KMS-11 (cell line): ENCODE measurements around the gene PHACTR3.

ENCODE experiments used
- H2AFZ ChIP-seq: fragments of 200-600 bp; sonication (generic); 2 replicates; pipeline ENCODE4 v1.6.1; 2016; ENCODE audit warnings: antibody characterized with exemption, mixed run types, low read depth
- H3K27ac ChIP-seq: fragments of 200-600 bp; sonication (generic); 2 replicates; pipeline ENCODE4 v1.6.1; 2016; ENCODE audit warnings: mild to moderate bottlenecking, mixed run types
- H3K27me3 ChIP-seq: fragments of 200-600 bp; sonication (generic); 2 replicates; pipeline ENCODE4 v1.6.1; 2017; ENCODE audit warnings: mild to moderate bottlenecking, low read depth, mixed run types, moderate library complexity; ENCODE audit not compliant: insufficient read depth
- H3K36me3 ChIP-seq: fragments of 200-600 bp; sonication (generic); 2 replicates; pipeline ENCODE4 v1.6.1; 2017; ENCODE audit warnings: mild to moderate bottlenecking, mixed run types; ENCODE audit not compliant: insufficient read depth
- H3K4me1 ChIP-seq: fragments of 200-600 bp; sonication (generic); 2 replicates; pipeline ENCODE4 v1.6.1; 2016; ENCODE audit warnings: mild to moderate bottlenecking, low read depth, mixed run types; ENCODE audit not compliant: poor library complexity, severe bottlenecking
- H3K4me2 ChIP-seq: fragments of 200-600 bp; sonication (generic); 2 replicates; pipeline ENCODE4 v1.7.0; 2016; ENCODE audit warnings: mild to moderate bottlenecking, mixed run types
- H3K4me3 ChIP-seq: fragments of 200-600 bp; sonication (generic); IDR thresholded peaks from 2 replicates; pipeline ENCODE4 v1.6.1; 2017; ENCODE audit warnings: low read depth, low read length, mixed read lengths; ENCODE audit not compliant: insufficient read depth
- H3K79me2 ChIP-seq: fragments of 200-600 bp; sonication (generic); 2 replicates; pipeline ENCODE4 v1.6.1; 2016; ENCODE audit warnings: low read depth, mixed run types; ENCODE audit not compliant: insufficient read depth
- H3K9ac ChIP-seq: fragments of 200-600 bp; sonication (generic); 2 replicates; pipeline ENCODE4 v1.6.1; 2016; ENCODE audit warnings: mild to moderate bottlenecking, mixed run types
- H4K20me1 ChIP-seq: fragments of 200-600 bp; sonication (generic); 2 replicates; pipeline ENCODE4 v1.6.1; 2016; ENCODE audit warnings: mild to moderate bottlenecking, mixed run types; ENCODE audit not compliant: insufficient read depth
- TF ChIP-seq, protein P1 (sequence below): fragments of 200-600 bp; sonication (generic); conservative IDR thresholded peaks from 2 replicates; pipeline ENCODE4 v1.6.1; 2017; ENCODE audit warnings: low read depth, mild to moderate bottlenecking, antibody characterized with exemption, low read length, moderate library complexity, mixed read lengths

PHACTR3 gene

DNA sequence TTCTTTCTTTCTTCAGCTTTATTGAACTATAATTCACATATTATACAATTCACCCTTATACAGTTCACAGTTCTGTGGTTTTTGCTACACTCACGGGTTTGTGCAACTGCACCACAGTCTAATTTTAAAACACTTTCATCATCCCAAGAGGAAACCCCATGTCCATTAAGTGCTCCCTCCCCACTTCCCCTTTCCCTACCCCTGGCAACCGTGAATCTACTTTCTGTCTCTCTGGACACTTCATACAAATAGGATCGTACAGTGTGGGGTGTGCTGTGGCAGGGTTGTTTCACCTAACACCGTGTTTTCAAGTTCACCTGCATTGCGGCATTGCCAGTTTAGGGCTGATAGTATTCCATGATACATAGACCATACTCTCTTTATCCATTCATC, 118.8 kb downstream of the PHACTR3 start:
- no peak overlapping the region for H3K4me3 ChIP-seq
- H3K79me2 ChIP-seq: no peaks in the 10 kb centered on the region
- H3K27ac ChIP-seq: no peak overlapping the region
- H3K4me2 ChIP-seq: no peak overlapping the region
- no peaks in the 10 kb centered on the region for H4K20me1 ChIP-seq
- H2AFZ ChIP-seq: no peak overlapping the region
- no peaks in the 10 kb centered on the region for H3K4me1 ChIP-seq
- H3K9ac ChIP-seq: no peak overlapping the region
- no peaks in the 10 kb centered on the region; the same call in 1 of the 2 replicates for H3K27me3 ChIP-seq
- no peaks in the 10 kb centered on the region for H3K36me3 ChIP-seq
- TF ChIP-seq, protein P1, sequence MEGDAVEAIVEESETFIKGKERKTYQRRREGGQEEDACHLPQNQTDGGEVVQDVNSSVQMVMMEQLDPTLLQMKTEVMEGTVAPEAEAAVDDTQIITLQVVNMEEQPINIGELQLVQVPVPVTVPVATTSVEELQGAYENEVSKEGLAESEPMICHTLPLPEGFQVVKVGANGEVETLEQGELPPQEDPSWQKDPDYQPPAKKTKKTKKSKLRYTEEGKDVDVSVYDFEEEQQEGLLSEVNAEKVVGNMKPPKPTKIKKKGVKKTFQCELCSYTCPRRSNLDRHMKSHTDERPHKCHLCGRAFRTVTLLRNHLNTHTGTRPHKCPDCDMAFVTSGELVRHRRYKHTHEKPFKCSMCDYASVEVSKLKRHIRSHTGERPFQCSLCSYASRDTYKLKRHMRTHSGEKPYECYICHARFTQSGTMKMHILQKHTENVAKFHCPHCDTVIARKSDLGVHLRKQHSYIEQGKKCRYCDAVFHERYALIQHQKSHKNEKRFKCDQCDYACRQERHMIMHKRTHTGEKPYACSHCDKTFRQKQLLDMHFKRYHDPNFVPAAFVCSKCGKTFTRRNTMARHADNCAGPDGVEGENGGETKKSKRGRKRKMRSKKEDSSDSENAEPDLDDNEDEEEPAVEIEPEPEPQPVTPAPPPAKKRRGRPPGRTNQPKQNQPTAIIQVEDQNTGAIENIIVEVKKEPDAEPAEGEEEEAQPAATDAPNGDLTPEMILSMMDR: no peak

DNA sequence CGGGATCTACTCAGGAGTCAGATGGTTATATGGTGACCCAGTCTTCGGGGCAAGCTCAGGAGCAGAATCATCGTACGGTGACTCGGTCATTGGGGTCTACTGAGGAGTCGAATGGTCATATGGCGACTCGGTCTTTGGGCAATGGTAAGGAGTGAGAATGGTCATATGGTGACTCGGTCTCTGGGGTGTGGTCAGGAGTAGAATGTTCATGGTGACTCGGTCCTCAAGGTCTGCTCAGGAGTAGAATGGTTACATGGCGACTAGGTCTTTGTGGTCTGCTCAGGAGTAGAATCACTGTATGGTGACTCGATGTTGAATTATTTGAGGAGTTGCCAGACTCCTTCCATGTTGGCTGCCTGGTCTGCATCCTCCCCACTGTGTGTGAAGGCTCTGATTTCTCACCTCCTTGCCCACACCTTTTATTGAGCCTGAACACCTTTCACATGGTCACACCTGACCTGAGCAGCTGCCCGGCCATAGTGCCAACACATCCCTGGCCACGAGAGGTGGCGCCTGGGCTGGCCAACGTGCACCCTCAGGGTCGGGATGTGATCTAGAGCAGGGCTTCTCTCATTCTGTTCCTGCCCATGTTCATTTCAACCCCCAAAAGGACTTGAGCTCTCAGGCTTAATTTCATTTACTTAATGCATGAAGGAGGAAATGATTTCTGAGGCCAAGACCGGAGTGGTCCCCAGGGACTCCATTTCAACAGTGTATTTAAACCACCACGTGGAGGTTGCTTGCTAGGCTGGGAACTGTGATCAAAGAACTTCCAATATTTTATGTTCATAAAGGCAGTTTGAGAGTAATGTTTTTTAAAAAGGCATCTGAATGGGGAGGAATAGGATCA, 119.5 kb downstream of the PHACTR3 start:
- no peaks in the 10 kb centered on the region for H3K79me2 ChIP-seq
- TF ChIP-seq, protein P1: no peak
- no peak overlapping the region for H2AFZ ChIP-seq
- H3K4me1 ChIP-seq: no peaks in the 10 kb centered on the region
- no peak overlapping the region for H3K4me2 ChIP-seq
- H3K27ac ChIP-seq: no peak overlapping the region
- no peaks in the 10 kb centered on the region; the same call in 1 of the 2 replicates for H3K27me3 ChIP-seq
- no peaks in the 10 kb centered on the region for H3K36me3 ChIP-seq
- no peak overlapping the region for H3K9ac ChIP-seq
- no peak overlapping the region for H3K4me3 ChIP-seq
- H4K20me1 ChIP-seq: no peaks in the 10 kb centered on the region

DNA sequence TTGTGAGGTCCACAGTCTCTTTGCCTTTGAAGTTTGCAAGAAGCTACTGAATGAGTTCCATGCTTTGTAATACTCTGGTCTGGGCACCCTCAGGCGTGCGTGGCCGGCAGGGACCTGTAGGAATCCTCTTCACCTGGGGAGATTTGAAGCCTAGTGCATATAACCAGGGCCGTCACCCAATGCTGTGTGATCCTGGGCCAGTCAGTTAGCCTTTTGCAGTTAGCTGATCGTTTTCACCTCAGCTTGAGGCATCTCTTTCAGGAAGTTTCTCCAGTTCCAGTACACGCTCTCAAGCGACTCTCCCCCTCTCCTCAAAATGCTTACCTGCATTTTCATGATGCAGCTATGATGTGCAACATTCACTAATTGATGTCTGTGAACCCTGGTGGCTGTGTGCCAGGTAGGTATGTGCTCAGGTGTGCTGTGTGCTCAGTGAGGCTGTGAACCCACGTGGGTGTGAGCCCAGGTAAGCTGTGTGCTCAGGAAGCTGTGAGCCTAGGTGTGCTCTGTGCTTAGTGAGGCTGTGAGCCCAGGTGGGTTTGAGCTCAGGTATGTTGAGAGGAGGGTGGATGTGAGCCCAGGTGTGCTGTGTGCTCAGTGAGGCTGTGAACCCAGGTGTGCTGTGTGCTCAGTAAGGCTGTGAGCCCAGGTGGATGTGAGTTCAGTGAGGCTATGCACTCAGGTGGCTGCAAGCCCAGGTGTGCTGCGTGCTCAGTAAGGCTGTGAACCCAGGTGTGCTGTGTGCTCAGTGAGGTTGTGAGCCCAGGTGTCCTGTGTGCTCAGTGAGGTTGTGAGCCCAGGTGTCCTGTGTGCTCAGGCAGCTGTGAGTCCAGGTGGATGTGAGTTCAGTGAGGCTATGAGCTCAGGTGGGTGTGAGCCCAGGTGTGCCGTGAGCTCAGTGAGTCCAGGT, 120.4 kb downstream of the PHACTR3 start:
- TF ChIP-seq, protein P1: no peak
- no peaks in the 10 kb centered on the region for H3K4me1 ChIP-seq
- no peaks in the 10 kb centered on the region for H3K36me3 ChIP-seq
- no peak overlapping the region for H3K9ac ChIP-seq
- H2AFZ ChIP-seq: no peak overlapping the region
- no peak overlapping the region for H3K4me3 ChIP-seq
- no peak overlapping the region for H3K27ac ChIP-seq
- no peaks in the 10 kb centered on the region for H3K79me2 ChIP-seq
- H4K20me1 ChIP-seq: no peaks in the 10 kb centered on the region
- no peak overlapping the region for H3K4me2 ChIP-seq
- no peaks in the 10 kb centered on the region for H3K27me3 ChIP-seq

DNA sequence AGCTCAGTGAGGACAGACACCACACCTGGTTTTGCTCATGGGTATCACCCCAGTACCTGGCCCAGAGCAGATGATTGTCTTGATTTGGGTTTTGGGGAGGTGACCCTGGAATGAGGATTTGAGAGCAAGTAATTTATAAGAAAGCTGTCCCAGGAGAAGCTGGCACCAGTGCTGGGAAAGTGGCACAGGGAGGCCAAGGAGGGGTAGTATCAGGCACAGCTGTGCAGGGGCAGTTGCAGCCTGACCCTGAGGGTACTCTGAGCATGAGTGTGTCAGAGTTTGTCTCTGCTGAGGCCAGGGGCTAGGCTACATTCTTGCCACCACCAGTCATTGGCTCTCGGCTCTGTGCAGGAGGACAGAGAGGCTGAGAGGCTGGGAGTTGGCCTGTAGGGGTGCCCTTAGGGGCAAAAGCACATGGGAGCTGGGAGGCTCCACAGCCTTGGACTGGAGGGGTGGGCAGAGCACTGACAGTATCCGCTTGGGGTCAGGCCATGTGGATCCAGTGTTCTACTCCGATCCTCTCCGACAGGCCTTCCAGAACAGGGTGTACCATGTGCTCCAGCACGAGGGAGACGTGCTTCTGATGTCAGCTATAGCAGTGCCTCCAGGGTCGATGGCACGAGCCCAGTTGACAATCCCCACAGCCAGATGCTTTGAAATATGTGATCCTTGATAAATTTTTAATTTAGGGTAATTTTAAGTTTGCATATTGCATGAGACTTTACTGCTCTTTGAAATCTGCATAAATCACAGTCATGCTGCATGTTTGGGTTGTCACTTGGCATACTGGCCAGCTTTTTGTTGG, 121.3 kb downstream of the PHACTR3 start:
- Histone ChIP-seq H3K36me3 (no peaks in the 10 kb centered on the region), H3K4me1 (no peaks in the 10 kb centered on the region), H4K20me1 (no peaks in the 10 kb centered on the region), H3K4me2 (no peak overlapping the region), H2AFZ (no peak overlapping the region), H3K27ac (no peak overlapping the region), H3K4me3 (no peak overlapping the region), H3K27me3 (no peaks in the 10 kb centered on the region), H3K79me2 (no peaks in the 10 kb centered on the region), H3K9ac (no peak overlapping the region)
- TF ChIP-seq, protein P1: no peak
